CD4-positive, alpha-beta T cell treated with Interleukin-4 for 1 hour (primary cell): ENCODE results near the gene VCAM1.
"Not testable (repeated sequence)": the region's sequence is repeated elsewhere in the genome, so short reads cannot be mapped to it uniquely, and the experiment has no call there.

ENCODE experiments used
- DNase-seq, 2 donors: peaks; one replicate each; pipeline ENCODE4 v3.0.0-alpha.2; 2020 to 2022

The VCAM1 gene

DNA sequence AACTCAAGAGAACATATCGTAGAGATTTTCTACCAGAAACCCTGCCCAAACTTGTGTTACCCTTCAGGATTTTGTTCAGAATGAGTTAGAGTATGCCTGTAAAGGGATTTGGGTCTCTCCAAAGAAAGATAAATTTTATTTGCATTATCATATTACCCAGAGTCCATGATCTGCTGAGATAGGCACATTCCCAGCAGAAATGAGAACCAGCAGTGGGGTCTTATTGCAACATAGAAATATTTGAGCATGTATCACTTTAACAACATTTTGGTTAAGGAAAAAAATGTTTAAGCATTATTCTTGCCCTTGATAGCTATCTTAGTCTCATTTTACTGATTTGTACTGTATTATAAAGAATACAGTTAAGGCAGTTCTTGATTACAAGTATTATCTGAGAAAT, 10.6 kb downstream of the VCAM1 start:
- DNase-seq = no peak

DNA sequence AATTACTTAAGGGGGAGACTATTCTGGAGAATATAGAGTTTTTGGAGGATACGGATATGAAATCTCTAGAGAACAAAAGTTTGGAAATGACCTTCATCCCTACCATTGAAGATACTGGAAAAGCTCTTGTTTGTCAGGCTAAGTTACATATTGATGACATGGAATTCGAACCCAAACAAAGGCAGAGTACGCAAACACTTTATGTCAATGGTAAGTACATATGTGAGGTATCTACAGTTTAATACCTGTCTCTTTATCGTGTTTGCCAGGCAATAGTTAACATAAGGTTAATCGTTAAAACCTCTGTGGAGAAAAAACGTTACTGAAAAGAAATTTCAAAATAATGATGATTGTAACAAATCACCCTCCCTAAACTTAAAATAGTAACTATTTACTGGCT, 11.8 kb downstream of the VCAM1 start:
- DNase-seq = no peak

GRCh38 chr1:100731758-100732157, 12.2 kb downstream of the VCAM1 start:
- no peak for DNase-seq

DNA sequence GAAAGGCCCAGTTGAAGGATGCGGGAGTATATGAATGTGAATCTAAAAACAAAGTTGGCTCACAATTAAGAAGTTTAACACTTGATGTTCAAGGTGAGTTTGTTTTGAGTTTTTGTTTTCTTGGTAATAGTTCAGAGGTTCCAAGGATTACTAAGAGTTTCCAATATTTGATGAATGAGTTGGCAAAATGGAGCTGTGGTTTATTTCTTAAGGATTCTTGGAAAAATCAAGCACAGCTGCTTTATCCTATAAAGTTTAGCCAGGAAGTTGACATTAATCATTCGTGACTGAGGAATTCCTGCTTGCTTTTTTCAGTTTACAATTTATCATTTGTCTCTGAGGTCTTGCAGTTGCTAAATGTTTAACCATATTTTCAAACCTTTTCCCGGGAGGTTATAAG, 15.1 kb downstream of the VCAM1 start:
- DNase-seq = no peak

DNA sequence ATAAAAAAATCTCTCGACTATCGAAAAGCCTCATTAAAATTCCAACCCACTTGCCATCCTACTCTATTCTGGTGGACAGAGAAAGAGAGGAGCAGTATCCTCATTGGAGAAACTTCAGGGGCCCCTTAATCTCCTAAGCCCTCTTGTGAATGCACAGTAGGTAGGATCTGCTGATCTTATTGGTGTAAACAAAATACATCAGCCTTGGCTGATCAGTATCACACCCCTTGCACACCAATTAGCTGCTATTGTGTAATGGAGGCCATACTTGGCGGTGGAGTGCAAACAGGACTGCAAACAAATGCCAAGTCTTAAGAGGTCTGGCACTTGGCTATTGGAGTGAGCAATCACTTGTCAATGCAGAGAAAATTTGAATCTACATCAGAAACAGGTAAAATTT, 15.7 kb downstream of the VCAM1 start:
- no peak for DNase-seq

- no peak for DNase-seq
These were observed 16.8 kb downstream of the VCAM1 start for GRCh38 chr1:100736324-100736723.

GRCh38 chr1:100736746-100737145, 17.2 kb downstream of the VCAM1 start:
- DNase-seq = no peak

DNA sequence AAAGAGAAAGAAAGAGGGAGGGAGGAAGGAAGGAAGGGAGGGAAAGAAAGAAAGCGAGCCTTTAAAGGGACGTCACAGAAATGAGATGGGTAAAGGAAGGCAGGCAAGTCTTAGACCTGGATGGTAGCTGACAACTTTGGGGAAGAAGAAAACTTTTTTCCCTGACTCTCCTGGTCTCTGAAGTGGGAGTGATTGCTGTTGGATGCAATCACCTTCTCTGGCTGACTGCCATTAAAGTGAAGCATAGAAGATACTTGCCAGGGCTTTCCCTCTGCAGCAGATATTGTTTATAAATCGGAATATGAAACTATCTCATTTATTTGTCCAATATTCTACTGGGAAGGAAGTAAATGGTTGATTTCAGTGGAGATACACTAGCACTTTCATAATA, 27.0 kb downstream of the VCAM1 start:
- no peak for DNase-seq

- no peak for DNase-seq
These were observed 28.2 kb downstream of the VCAM1 start for GRCh38 chr1:100747771-100748170.

- DNase-seq = no peak
These were observed 30.7 kb downstream of the VCAM1 start for GRCh38 chr1:100750005-100750885.

DNA sequence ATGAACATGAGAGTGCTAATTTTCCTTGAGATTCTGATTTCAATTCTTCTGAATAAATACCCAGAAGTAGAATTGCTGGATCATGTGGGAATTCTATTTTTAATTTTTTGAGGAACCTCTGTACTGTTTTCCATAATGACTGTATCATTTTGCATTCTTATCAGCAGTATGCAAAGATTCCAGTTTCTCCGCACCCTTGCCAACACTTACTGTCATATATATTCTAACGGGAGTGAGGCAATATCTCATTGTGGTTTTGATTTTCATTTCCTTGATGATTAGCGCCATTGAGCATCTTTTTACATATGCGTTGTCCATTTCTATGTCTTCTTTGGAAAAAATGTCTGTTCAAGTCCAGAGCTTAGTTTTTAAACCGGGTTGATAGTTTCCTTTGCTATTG, 33.2 kb downstream of the VCAM1 start:
- no peak for DNase-seq

DNA sequence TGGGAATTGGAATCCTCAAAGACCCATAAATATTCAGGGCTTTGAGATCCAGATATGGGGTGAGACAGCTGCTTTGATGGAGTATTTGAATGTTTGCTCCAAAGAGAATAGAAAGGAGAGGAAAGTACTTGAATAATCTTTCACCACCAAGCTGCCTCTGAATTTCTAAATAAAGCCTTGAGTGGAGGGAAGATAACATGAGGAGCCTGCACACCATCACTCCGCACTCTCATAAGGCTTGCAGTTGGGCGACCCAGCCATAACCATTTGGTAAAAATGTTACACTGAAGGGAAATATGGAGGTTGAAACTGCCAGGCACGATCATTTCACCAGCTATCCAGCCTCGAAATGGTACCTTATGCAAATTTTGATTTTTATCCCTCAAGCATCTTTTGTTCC, 38.4 kb downstream of the VCAM1 start:
- no peak for DNase-seq

GRCh38 chr1:100759188-100759587, 39.6 kb downstream of the VCAM1 start:
- DNase-seq = no peak

- no peak for DNase-seq
These were observed 41.0 kb downstream of the VCAM1 start for GRCh38 chr1:100760511-100760910.

- DNase-seq = no peak
These were observed 42.9 kb downstream of the VCAM1 start for GRCh38 chr1:100762461-100762860.

GRCh38 chr1:100767176-100767890, 47.8 kb downstream of the VCAM1 start:
- DNase-seq = no peak

GRCh38 chr1:100769323-100769722, 49.8 kb downstream of the VCAM1 start:
- no peak for DNase-seq

DNA sequence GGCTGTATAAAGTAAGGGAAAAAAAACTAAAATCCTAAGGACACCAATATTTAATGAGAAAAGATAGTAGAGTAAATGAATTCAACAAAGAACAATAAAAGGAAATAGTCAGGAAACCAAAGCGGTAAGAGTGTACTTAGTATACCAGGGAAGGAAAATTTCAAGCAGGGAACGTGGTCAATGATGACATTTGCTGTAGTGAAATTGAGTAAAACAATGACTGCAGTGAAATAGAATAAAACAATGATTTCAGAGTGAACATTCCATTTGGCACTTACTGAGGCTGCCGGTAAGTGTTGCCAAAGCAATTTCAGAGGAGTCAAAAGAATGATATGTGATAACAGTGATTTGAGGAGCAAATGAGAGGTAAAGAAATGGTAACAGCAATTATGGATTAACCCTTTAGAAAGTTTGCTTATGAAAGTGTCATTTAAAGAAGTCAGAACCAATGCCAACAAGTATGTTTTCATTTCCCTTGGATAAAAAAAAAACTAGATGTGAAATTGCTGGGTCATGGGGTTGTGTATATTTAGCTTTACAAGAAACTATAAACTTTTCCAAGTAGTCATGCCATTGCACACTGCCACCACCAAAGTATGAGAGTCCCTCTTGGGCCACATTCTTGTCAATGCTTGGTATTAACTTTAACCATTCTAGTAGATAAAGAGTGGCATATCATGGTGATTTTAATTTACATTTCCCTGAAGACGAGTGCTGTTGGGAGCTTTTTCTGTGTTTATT, 50.5 kb downstream of the VCAM1 start:
- no peak for DNase-seq

DNA sequence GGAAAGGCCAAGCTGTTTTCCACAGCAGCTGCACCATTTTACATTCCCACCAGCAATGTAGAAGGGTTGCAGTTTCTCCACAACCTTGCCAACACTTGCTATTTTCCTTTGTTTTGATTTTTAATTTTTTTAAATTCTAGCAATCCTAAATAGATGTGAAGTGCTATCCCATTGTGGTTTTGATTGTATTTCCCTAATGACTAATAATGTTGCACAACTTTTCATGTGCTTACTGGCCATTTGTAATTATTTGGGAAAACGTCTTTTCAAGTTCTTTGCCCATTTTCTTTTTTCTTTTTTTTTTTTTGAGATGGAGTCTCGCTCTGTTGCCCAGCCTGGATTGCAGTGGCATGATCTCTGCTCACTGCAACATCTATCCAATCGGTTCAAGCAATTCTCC, 53.9 kb downstream of the VCAM1 start:
- no peak for DNase-seq

DNA sequence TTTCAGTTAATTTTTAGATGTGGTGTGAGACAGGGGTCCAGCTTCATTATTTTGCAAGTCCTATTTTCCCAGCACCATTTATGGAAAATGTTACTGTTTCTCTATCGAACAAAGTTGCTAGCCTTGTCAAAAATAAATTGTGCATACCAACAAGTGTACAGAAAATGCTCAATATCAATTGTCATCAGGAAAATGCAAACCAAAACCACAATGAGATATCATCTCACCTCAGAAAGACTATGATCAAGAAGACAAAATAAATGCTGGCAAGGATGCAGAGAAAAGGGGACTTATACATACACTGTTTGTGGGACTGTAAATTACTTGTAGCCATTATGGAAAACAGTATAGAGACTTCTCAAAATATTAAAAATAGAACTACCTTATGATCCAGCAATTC, 54.8 kb downstream of the VCAM1 start:
- no peak for DNase-seq

GRCh38 chr1:100775483-100775882, 55.9 kb downstream of the VCAM1 start:
- no peak for DNase-seq

DNA sequence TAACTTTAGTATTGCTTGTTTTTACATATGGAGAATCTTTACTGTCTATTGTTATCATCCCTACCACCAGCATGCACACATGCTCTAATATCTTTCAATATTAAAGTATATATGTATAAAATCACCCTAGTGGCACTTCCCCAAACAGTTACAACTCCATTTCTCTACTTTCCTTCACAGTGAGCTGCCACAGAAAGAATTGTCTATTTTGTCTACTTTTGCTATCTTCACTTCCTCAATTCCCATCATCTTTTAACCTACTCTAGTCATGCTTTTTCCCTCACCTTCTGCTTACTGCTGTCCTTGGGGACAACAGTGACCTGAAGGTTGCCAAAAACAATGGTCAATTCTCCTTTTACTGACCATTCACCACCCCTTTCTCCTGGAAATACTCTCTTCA, 59.2 kb downstream of the VCAM1 start:
- no peak for DNase-seq

- no peak for DNase-seq
These were observed 61.3 kb downstream of the VCAM1 start for GRCh38 chr1:100780814-100781213.

DNA sequence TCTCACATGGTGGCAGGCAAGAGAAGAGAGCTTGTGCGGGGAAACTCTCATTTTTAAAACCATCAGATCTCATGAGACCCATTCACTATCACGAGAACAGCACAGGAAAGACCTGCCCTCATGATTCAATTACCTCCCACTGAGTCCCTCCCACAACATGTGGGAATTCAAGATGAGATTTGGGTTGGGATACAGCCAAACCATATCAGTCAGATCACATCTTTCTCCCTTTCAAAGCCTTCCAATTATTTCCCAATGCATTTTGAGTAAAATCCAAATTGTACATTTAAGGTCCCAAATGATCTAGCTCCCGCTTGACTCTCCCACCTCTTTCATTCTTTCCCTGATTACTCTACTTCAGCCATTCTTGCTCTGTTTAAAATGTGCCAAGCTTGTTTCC, 62.2 kb downstream of the VCAM1 start:
- DNase-seq = not testable (repeated sequence)
